Activated CD4-positive, CD25-positive, alpha-beta regulatory T cell (primary cell): Measurements from ENCODE around the gene TEX11.
"Not testable (repeated sequence)": the region's sequence is repeated elsewhere in the genome, so short reads cannot be mapped to it uniquely, and the experiment has no call there.

Source experiments
- DNase-seq, 4 experiments: peaks; one replicate each; lab custom pipeline; 2025; lab: John Stamatoyannopoulos, UW

Gene TEX11

GRCh38 chrX:70755850-70756249 lies 152.7 kb downstream of the TEX11 start:
- DNase-seq = peak in 2 of 4 experiments; percentile 2 to 12

GRCh38 chrX:70754169-70754848 lies 154.2 kb downstream of the TEX11 start:
- no peak for DNase-seq

GRCh38 chrX:70733774-70734173 lies 174.7 kb downstream of the TEX11 start:
- not testable (repeated sequence) for DNase-seq

GRCh38 chrX:70727961-70728360 lies 180.6 kb downstream of the TEX11 start:
- not testable (repeated sequence) for DNase-seq

- no peak for DNase-seq
Observed at GRCh38 chrX:70720721-70721120, 187.8 kb downstream of the TEX11 start.

- not testable (repeated sequence) for DNase-seq
Observed at GRCh38 chrX:70711336-70711735, 197.2 kb downstream of the TEX11 start.

- no peak for DNase-seq
Observed at GRCh38 chrX:70694339-70695122, 214.0 kb downstream of the TEX11 start.

GRCh38 chrX:70679455-70679854 lies 229.1 kb downstream of the TEX11 start:
- not testable (repeated sequence) for DNase-seq

GRCh38 chrX:70675284-70675683 lies 233.2 kb downstream of the TEX11 start:
- no peak for DNase-seq

GRCh38 chrX:70672326-70672725 lies 236.2 kb downstream of the TEX11 start:
- no peak for DNase-seq

GRCh38 chrX:70669120-70669519 lies 239.4 kb downstream of the TEX11 start:
- no peak for DNase-seq

GRCh38 chrX:70664726-70665125 lies 243.8 kb downstream of the TEX11 start:
- no peak for DNase-seq

GRCh38 chrX:70661124-70661523 lies 247.4 kb downstream of the TEX11 start:
- DNase-seq = not testable (repeated sequence)

- not testable (repeated sequence) for DNase-seq
Observed at GRCh38 chrX:70657546-70657945, 251.0 kb downstream of the TEX11 start.

GRCh38 chrX:70656304-70656703 lies 252.2 kb downstream of the TEX11 start:
- DNase-seq = no peak

GRCh38 chrX:70647910-70648309 lies 260.6 kb downstream of the TEX11 start:
- DNase-seq = not testable (repeated sequence)

GRCh38 chrX:70636218-70636617 lies 272.3 kb downstream of the TEX11 start:
- DNase-seq = no peak

GRCh38 chrX:70635669-70636068 lies 272.8 kb downstream of the TEX11 start:
- DNase-seq = no peak

- DNase-seq = no peak
Observed at GRCh38 chrX:70635227-70635626, 273.3 kb downstream of the TEX11 start.

GRCh38 chrX:70621743-70622142 lies 286.8 kb downstream of the TEX11 start:
- DNase-seq = no peak

GRCh38 chrX:70618467-70618866 lies 290.0 kb downstream of the TEX11 start:
- no peak for DNase-seq

GRCh38 chrX:70613295-70613694 lies 295.2 kb downstream of the TEX11 start:
- DNase-seq = no peak

GRCh38 chrX:70605352-70605751 lies 303.2 kb downstream of the TEX11 start:
- DNase-seq = no peak
